Thyroid gland (tissue), 4 donors: ENCODE measurements around the gene VGLL3.

Experiments used
- CTCF ChIP-seq, 6 experiments: fragments of 200-600 bp in 3 of 6; fragments of 450-650 bp in 3 of 6; sonication (generic) in 3 of 6; IDR thresholded peaks; one replicate each; pipeline ENCODE4 v1.5.1; 2016 to 2019; ENCODE audit warnings: antibody characterized with exemption in 6 of 6, mild to moderate bottlenecking in 2 of 6, inconsistent platforms in 1 of 6, moderate library complexity in 1 of 6
- POLR2A ChIP-seq, 2 donors: fragments of 450-650 bp; IDR thresholded peaks; one replicate each; pipeline ENCODE4 v1.6.1; 2017; ENCODE audit warnings: antibody characterized with exemption in 2 of 2, mild to moderate bottlenecking in 2 of 2, moderate library complexity in 1 of 2

- TF ChIP-seq CTCF (IDR thresholded peaks at IDR 0.05) (no peak), POLR2A (IDR thresholded peaks at IDR 0.05) (no peak)
Measured at GRCh38 chr3:86921971-86922680, 68.8 kb downstream of the VGLL3 start.
